A549 (cell line): ENCODE results near the gene GRAMD2B.

Experiments used
- CHD2 ChIP-seq: fragments of 150-350 bp; IDR thresholded peaks from 2 replicates; pipeline ENCODE4 v1.6.1; 2014; ENCODE audit warnings: low read length; ENCODE audit not compliant: partially characterized antibody
- CHD4 ChIP-seq: fragments of 200-600 bp; sonication (generic); IDR thresholded peaks from 2 replicates; pipeline ENCODE4 v1.6.1; 2016; ENCODE audit warnings: antibody characterized with exemption, mild to moderate bottlenecking, borderline replicate concordance
- EP300 ChIP-seq, 2 experiments: fragments of >200 bp; sonication (Bioruptor Twin); formaldehyde crosslinking; IDR thresholded peaks; 2 replicates in 1 of 2; 3 replicates in 1 of 2; pipeline ENCODE4 v1.6.1; 2016 to 2017
- PBX3 ChIP-seq: IDR thresholded peaks from 2 replicates; pipeline ENCODE4 v1.6.1; 2012
- PHF8 ChIP-seq: fragments of 200-600 bp; sonication (generic); IDR thresholded peaks from 2 replicates; pipeline ENCODE4 v1.6.1; 2016; ENCODE audit warnings: low read depth, mild to moderate bottlenecking, antibody characterized with exemption, moderate library complexity, borderline replicate concordance
- POLR2A ChIP-seq: IDR thresholded peaks from 2 replicates; pipeline ENCODE4 v1.6.1; 2012; ENCODE audit warnings: mild to moderate bottlenecking, low read length
- RARB ChIP-seq: fragments of 250-450 bp; sonication (Bioruptor Pico); IDR thresholded peaks from 2 replicates; pipeline ENCODE4 v1.8.0; 2021; ENCODE audit warnings: mild to moderate bottlenecking, moderate library complexity
- REST ChIP-seq: fragments of 200-600 bp; sonication (generic); IDR thresholded peaks from 2 replicates; pipeline ENCODE4 v1.6.1; 2016; ENCODE audit warnings: antibody characterized with exemption, mild to moderate bottlenecking, moderate library complexity
- TFCP2L1 ChIP-seq: fragments of 250-450 bp; sonication (Bioruptor Pico); IDR thresholded peaks from 2 replicates; pipeline ENCODE4 v1.5.0; 2021; ENCODE audit warnings: mild to moderate bottlenecking
- ZC3H11A ChIP-seq: fragments of 450-650 bp; IDR thresholded peaks from 2 replicates; pipeline ENCODE4 v1.6.1; 2014; ENCODE audit warnings: antibody characterized with exemption, mild to moderate bottlenecking
- TF ChIP-seq, protein P1 (sequence below): fragments of >200 bp; sonication (Bioruptor Twin); formaldehyde crosslinking; IDR thresholded peaks from 3 replicates; pipeline ENCODE4 v1.5.1; 2016
- TF ChIP-seq, protein P2 (sequence below): IDR thresholded peaks from 2 replicates; pipeline ENCODE4 v1.6.1; 2012

DNA sequence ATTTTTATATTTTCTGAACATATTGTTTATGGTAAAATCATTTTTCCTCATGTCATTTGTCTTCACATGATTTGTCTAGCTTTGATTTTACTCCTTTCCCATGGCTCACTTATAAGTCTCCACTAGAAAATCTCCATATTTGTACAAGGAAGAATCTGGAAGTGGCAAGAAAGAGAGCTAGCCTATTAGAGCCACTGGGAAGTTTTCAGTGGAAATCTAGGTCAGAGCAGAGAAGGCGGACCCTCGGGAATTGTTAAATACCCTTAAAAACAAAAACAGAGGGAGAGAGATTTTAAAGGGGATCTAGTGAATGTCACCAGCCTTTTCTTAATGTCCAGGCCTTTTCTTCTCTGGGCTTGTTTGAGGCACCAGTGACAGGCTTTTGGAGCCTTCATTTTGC is 56.6 kb downstream of the GRAMD2B start:
- TF ChIP-seq RARB (CRISPR knock-in tag) (no peak), EP300 (IDR thresholded peaks at IDR 0.05) (no peak), CHD2 (no peak), CHD4 (no peak), ZC3H11A (no peak), TFCP2L1 (CRISPR knock-in tag) (no peak), POLR2A (no peak), REST (no peak), PHF8 (no peak), PBX3 (no peak)
- TF ChIP-seq, protein P1, sequence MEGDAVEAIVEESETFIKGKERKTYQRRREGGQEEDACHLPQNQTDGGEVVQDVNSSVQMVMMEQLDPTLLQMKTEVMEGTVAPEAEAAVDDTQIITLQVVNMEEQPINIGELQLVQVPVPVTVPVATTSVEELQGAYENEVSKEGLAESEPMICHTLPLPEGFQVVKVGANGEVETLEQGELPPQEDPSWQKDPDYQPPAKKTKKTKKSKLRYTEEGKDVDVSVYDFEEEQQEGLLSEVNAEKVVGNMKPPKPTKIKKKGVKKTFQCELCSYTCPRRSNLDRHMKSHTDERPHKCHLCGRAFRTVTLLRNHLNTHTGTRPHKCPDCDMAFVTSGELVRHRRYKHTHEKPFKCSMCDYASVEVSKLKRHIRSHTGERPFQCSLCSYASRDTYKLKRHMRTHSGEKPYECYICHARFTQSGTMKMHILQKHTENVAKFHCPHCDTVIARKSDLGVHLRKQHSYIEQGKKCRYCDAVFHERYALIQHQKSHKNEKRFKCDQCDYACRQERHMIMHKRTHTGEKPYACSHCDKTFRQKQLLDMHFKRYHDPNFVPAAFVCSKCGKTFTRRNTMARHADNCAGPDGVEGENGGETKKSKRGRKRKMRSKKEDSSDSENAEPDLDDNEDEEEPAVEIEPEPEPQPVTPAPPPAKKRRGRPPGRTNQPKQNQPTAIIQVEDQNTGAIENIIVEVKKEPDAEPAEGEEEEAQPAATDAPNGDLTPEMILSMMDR = no peak
- TF ChIP-seq, protein P2, sequence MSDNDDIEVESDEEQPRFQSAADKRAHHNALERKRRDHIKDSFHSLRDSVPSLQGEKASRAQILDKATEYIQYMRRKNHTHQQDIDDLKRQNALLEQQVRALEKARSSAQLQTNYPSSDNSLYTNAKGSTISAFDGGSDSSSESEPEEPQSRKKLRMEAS = no peak
